Transverse colon (tissue), 4 donors: ENCODE data around the gene HSDL1.

ENCODE experiments used
- POLR2A ChIP-seq: fragments of 450-650 bp; IDR thresholded peaks from one replicate; pipeline ENCODE4 v1.6.1; 2016; ENCODE audit warnings: antibody characterized with exemption, mild to moderate bottlenecking, moderate library complexity
- POLR2AphosphoS5 ChIP-seq, 3 donors: sonication (generic); formaldehyde crosslinking; IDR thresholded peaks; one replicate each; pipeline ENCODE4 v1.6.1; 2016; ENCODE audit warnings: antibody characterized with exemption in 3 of 3
- TF ChIP-seq, protein P1 (sequence below), 5 experiments: fragments of 200-600 bp in 3 of 5; fragments of 450-650 bp in 2 of 5; sonication (generic) in 3 of 5; IDR thresholded peaks; 1 replicate in 2 of 5; 2 replicates in 3 of 5; pipeline ENCODE4 v1.5.1; 2016 to 2017; ENCODE audit warnings: antibody characterized with exemption in 5 of 5, inconsistent platforms in 3 of 5, mild to moderate bottlenecking in 2 of 5, moderate library complexity in 1 of 5

GRCh38 chr16:84110527-84110926 is 34.5 kb downstream of the HSDL1 start:
- TF ChIP-seq, protein P1, sequence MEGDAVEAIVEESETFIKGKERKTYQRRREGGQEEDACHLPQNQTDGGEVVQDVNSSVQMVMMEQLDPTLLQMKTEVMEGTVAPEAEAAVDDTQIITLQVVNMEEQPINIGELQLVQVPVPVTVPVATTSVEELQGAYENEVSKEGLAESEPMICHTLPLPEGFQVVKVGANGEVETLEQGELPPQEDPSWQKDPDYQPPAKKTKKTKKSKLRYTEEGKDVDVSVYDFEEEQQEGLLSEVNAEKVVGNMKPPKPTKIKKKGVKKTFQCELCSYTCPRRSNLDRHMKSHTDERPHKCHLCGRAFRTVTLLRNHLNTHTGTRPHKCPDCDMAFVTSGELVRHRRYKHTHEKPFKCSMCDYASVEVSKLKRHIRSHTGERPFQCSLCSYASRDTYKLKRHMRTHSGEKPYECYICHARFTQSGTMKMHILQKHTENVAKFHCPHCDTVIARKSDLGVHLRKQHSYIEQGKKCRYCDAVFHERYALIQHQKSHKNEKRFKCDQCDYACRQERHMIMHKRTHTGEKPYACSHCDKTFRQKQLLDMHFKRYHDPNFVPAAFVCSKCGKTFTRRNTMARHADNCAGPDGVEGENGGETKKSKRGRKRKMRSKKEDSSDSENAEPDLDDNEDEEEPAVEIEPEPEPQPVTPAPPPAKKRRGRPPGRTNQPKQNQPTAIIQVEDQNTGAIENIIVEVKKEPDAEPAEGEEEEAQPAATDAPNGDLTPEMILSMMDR (IDR thresholded peaks at IDR 0.05), result no peak
- no peak for TF ChIP-seq POLR2AphosphoS5 (IDR thresholded peaks at IDR 0.05)
- no peak for TF ChIP-seq POLR2A
